Measurements from ENCODE around the gene COL5A1.

The COL5A1 gene

DNA sequence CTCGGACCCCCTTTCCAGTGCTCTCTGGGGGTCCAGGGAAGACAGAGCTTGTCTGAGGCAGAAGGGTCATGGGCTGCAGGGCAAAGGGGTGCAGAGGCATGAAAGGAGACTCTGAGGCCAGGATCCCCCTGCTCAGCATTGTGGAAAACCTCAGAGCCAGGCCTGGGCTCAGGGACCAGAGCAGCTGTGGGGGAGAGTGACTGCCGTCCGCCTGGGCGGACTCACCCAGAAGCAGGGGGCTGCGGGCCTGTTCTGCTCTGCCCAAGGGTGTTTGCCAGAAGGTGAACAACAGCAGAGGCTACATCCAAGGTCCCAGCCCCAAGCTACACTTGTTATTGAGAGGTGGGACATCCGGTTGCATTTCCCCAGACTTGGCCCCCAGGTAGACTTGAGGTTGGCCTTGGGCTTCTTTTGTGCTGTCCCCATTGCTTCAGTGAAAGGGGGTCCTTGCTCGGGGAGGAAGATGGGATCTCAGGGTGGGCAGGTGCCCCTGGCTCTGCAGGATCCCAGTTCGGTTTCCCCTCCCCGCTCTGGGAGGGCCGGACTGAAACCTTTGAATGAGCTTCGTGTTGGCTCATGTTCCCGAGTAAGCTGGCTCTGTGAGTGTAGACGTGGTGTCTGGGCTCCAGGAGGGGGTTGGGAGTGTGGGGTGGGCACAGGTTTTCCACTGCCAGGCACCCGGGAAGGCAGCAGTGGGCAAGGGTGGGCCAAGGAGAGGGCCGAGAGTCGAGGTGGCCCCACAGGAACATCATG lies 92.1 kb downstream of the COL5A1 start:
- no peaks in the 10 kb centered on the region for H3K27me3 ChIP-seq (ENCODE audit: control insufficient read depth in 1 of 2, insufficient read depth in 1 of 2, low read length in 2 of 2)
- no peak for DNase-seq
- H3K9me3 ChIP-seq (ENCODE audit: control insufficient read depth, low read length) = no peaks in the 10 kb centered on the region
- H3K9ac ChIP-seq (ENCODE audit: low read length) = no peak overlapping the region
- H2AK5ac ChIP-seq (ENCODE audit: low read length, severe bottlenecking) = peak overlapping the region; percentile 37
- peaks cover 55 to 84% of the 10 kb centered on the region in 2 experiments for H3K36me3 ChIP-seq (ENCODE audit: control insufficient read depth in 1 of 2, insufficient read depth in 2 of 2, low read depth in 1 of 2, low read length in 2 of 2)
- H2BK15ac ChIP-seq (ENCODE audit: low read depth, poor library complexity, severe bottlenecking) = peak overlapping the region; percentile 71
- H2BK120ac ChIP-seq (ENCODE audit: low read depth, low read length) = peak overlapping the region; percentile 40
- H3K4me1 ChIP-seq (ENCODE audit: control insufficient read depth, insufficient read depth, low read depth, low read length) = peaks cover 26% of the 10 kb centered on the region
- peak overlapping the region; percentile 6 to 16 for H2BK12ac ChIP-seq (ENCODE audit: low read length in 2 of 2)
- 83% methylated on average over 16 of the region's 16 CpGs for WGBS
- H3K4ac ChIP-seq (ENCODE audit: low read depth in 1 of 2, low read length in 2 of 2) = peak overlapping the region; percentile 6 to 66
- peak overlapping the region; percentile 79 for H4K8ac ChIP-seq (ENCODE audit: low read length)
- H3K4me3 ChIP-seq (ENCODE audit: insufficient read depth in 1 of 2, low read depth in 1 of 2, low read length in 2 of 2) = no peak overlapping the region
- H3K27ac ChIP-seq (ENCODE audit: low read length, poor library complexity, severe bottlenecking) = no peak overlapping the region
- H3K18ac ChIP-seq (ENCODE audit: low read depth in 1 of 2, low read length in 2 of 2) = peak overlapping the region; percentile 66 to 77
- H4K91ac ChIP-seq (ENCODE audit: low read length) = peak overlapping the region; percentile 73
- peak overlapping the region; percentile 13 for H3K4me2 ChIP-seq (ENCODE audit: low read length, poor library complexity, severe bottlenecking)
- H2BK5ac ChIP-seq (ENCODE audit: low read depth, low read length, poor library complexity, severe bottlenecking) = no peak overlapping the region
- peak overlapping the region in 1 of 2 experiments; percentile 30 for H3K14ac ChIP-seq (ENCODE audit: low read length in 2 of 2)
- H3K79me1 ChIP-seq (replicated peaks; ENCODE audit: low read length, poor library complexity, severe bottlenecking) = peaks cover 12% of the 10 kb centered on the region
- no peak overlapping the region for H2AFZ ChIP-seq (ENCODE audit: low read depth, low read length)
- H3K23ac ChIP-seq (ENCODE audit: low read length in 2 of 2) = peak overlapping the region in 1 of 2 experiments; percentile 25

DNA sequence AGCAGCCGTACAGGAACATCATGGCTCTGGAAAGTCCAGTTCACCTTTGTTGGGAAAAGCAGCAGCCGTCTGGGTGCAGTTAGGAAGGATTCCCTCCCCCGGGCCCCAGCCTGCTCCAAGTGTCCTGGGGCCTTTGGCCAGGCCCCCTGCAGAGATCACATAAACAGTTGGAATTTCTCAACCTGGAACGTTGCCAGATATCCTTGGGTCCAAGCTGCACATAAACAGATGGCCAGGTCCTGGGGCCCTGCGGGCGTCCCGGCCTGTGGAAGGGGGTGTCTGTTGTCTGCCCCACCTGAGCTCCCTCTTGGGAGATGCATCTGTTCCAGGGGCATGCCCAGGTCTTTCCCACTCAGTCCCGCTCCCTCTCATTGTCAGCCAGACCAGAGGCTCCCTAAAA lies 92.7 kb downstream of the COL5A1 start:
- H2BK5ac ChIP-seq (ENCODE audit: low read depth, low read length, poor library complexity, severe bottlenecking) = no peak overlapping the region
- WGBS = 31% methylated on average over 8 of the region's 8 CpGs

GRCh38 chr9:134735441-134736175 lies 94.0 kb downstream of the COL5A1 start:
- H2BK5ac ChIP-seq (ENCODE audit: low read depth, low read length, poor library complexity, severe bottlenecking) = no peak overlapping the region
- H4K91ac ChIP-seq (ENCODE audit: low read length) = peak overlapping the region; percentile 36
- no peaks in the 10 kb centered on the region for H3K9me3 ChIP-seq (ENCODE audit: control insufficient read depth, low read length)
- no peaks in the 10 kb centered on the region for H3K27me3 ChIP-seq (ENCODE audit: control insufficient read depth in 1 of 2, insufficient read depth in 1 of 2, low read length in 2 of 2)
- H3K4ac ChIP-seq (ENCODE audit: low read depth in 1 of 2, low read length in 2 of 2) = peak overlapping the region in 1 of 2 experiments; percentile 73
- 70% methylated on average over 20 of the region's 20 CpGs for WGBS
- H3K23ac ChIP-seq (ENCODE audit: low read length in 2 of 2) = no peak overlapping the region
- H3K9ac ChIP-seq (ENCODE audit: low read length) = no peak overlapping the region
- no peak overlapping the region for H3K4me3 ChIP-seq (ENCODE audit: insufficient read depth in 1 of 2, low read depth in 1 of 2, low read length in 2 of 2)
- H2BK120ac ChIP-seq (ENCODE audit: low read depth, low read length) = peak overlapping the region; percentile 19
- H3K14ac ChIP-seq (ENCODE audit: low read length in 2 of 2) = no peak overlapping the region
- peaks cover 30% of the 10 kb centered on the region for H3K4me1 ChIP-seq (ENCODE audit: control insufficient read depth, insufficient read depth, low read depth, low read length)
- DNase-seq = peak; percentile 95
- peak overlapping the region; percentile 1 for H2AK5ac ChIP-seq (ENCODE audit: low read length, severe bottlenecking)
- H3K79me1 ChIP-seq (replicated peaks; ENCODE audit: low read length, poor library complexity, severe bottlenecking) = peaks cover 14% of the 10 kb centered on the region
- H2BK15ac ChIP-seq (ENCODE audit: low read depth, poor library complexity, severe bottlenecking) = no peak overlapping the region
- peak overlapping the region; percentile 45 for H4K8ac ChIP-seq (ENCODE audit: low read length)
- no peak overlapping the region for H2AFZ ChIP-seq (ENCODE audit: low read depth, low read length)
- H3K18ac ChIP-seq (ENCODE audit: low read depth in 1 of 2, low read length in 2 of 2) = peak overlapping the region; percentile 63 to 88
- H3K27ac ChIP-seq (ENCODE audit: low read length, poor library complexity, severe bottlenecking) = no peak overlapping the region
- peak overlapping the region; percentile 6 to 66 for H2BK12ac ChIP-seq (ENCODE audit: low read length in 2 of 2)
- H3K4me2 ChIP-seq (ENCODE audit: low read length, poor library complexity, severe bottlenecking) = no peak overlapping the region
- peaks cover 67 to 87% of the 10 kb centered on the region in 2 experiments for H3K36me3 ChIP-seq (ENCODE audit: control insufficient read depth in 1 of 2, insufficient read depth in 2 of 2, low read depth in 1 of 2, low read length in 2 of 2)

More for the DNA sequence above, 92.7 kb downstream of the COL5A1 start:
- no peaks in the 10 kb centered on the region for H3K27me3 ChIP-seq (ENCODE audit: control insufficient read depth in 1 of 2, insufficient read depth in 1 of 2, low read length in 2 of 2)
- H3K36me3 ChIP-seq (ENCODE audit: control insufficient read depth in 1 of 2, insufficient read depth in 2 of 2, low read depth in 1 of 2, low read length in 2 of 2) = peaks cover 54 to 84% of the 10 kb centered on the region in 2 experiments
- H2AFZ ChIP-seq (ENCODE audit: low read depth, low read length) = no peak overlapping the region
- no peak overlapping the region for H3K4me3 ChIP-seq (ENCODE audit: insufficient read depth in 1 of 2, low read depth in 1 of 2, low read length in 2 of 2)
- peak overlapping the region; percentile 6 to 66 for H3K4ac ChIP-seq (ENCODE audit: low read depth in 1 of 2, low read length in 2 of 2)
- H3K79me1 ChIP-seq (replicated peaks; ENCODE audit: low read length, poor library complexity, severe bottlenecking) = peaks cover 10% of the 10 kb centered on the region
- H3K4me1 ChIP-seq (ENCODE audit: control insufficient read depth, insufficient read depth, low read depth, low read length) = peaks cover 30% of the 10 kb centered on the region
- H3K9me3 ChIP-seq (ENCODE audit: control insufficient read depth, low read length) = no peaks in the 10 kb centered on the region
- no peak overlapping the region for H3K14ac ChIP-seq (ENCODE audit: low read length in 2 of 2)
- H4K8ac ChIP-seq (ENCODE audit: low read length) = peak overlapping the region; percentile 79
- H3K4me2 ChIP-seq (ENCODE audit: low read length, poor library complexity, severe bottlenecking) = peak overlapping the region; percentile 13
- no peak overlapping the region for H3K23ac ChIP-seq (ENCODE audit: low read length in 2 of 2)
- peak; percentile 85 for DNase-seq
- H2AK5ac ChIP-seq (ENCODE audit: low read length, severe bottlenecking) = no peak overlapping the region
- no peak overlapping the region for H3K9ac ChIP-seq (ENCODE audit: low read length)
- peak overlapping the region; percentile 73 for H4K91ac ChIP-seq (ENCODE audit: low read length)
- H3K18ac ChIP-seq (ENCODE audit: low read depth in 1 of 2, low read length in 2 of 2) = peak overlapping the region; percentile 16 to 52
- H2BK15ac ChIP-seq (ENCODE audit: low read depth, poor library complexity, severe bottlenecking) = no peak overlapping the region
- peak overlapping the region; percentile 6 to 33 for H2BK12ac ChIP-seq (ENCODE audit: low read length in 2 of 2)
- no peak overlapping the region for H3K27ac ChIP-seq (ENCODE audit: low read length, poor library complexity, severe bottlenecking)
- no peak overlapping the region for H2BK120ac ChIP-seq (ENCODE audit: low read depth, low read length)

Measured in mesenchymal stem cell (in vitro differentiated cells and primary cell).